Aorta (tissue), 5 donors: ENCODE measurements around the gene CAMSAP1. TPM values are rescaled to one million over a fixed set of nuclear protein-coding genes. Genes with fewer than 3 reads are reported as not detected.

ENCODE experiments used
- ATAC-seq: fragments of 200-7000 bp; cut with Tn5 transposase; one replicate; pipeline ENCODE4 v1.9.1; 2022; ENCODE audit warnings: moderate library complexity; ENCODE audit not compliant: low FRiP score
- DNase-seq, 2 donors: peaks; one replicate each; pipeline ENCODE4 v3.0.0-alpha.2; 2020
- H3K27ac ChIP-seq, 2 donors: one replicate each; pipeline ENCODE4 v1.5.1; 2013; ENCODE audit warnings: low read length in 2 of 2, mild to moderate bottlenecking in 2 of 2, moderate library complexity in 2 of 2, control low read depth in 1 of 2, inconsistent platforms in 1 of 2, low read depth in 1 of 2
- H3K27me3 ChIP-seq, 2 donors: one replicate each; pipeline ENCODE4 v1.6.1; 2013; ENCODE audit warnings: control low read depth in 1 of 2, low read length in 1 of 2, mild to moderate bottlenecking in 1 of 2, moderate library complexity in 1 of 2; ENCODE audit not compliant: insufficient read depth in 2 of 2, control insufficient read depth in 1 of 2
- H3K36me3 ChIP-seq, 2 donors: one replicate each; pipeline ENCODE4 v1.6.1; 2013; ENCODE audit warnings: control low read depth in 1 of 2, low read length in 1 of 2, mild to moderate bottlenecking in 1 of 2; ENCODE audit not compliant: insufficient read depth in 2 of 2, control insufficient read depth in 1 of 2
- H3K4me1 ChIP-seq, 2 donors: one replicate each; pipeline ENCODE4 v1.6.1; 2013; ENCODE audit warnings: low read length in 2 of 2, control low read depth in 1 of 2, mild to moderate bottlenecking in 1 of 2, moderate library complexity in 1 of 2; ENCODE audit not compliant: insufficient read depth in 2 of 2, control insufficient read depth in 1 of 2
- H3K4me3 ChIP-seq, 2 donors: one replicate each; pipeline ENCODE4 v1.5.1; 2013; ENCODE audit warnings: low read length in 2 of 2, control low read depth in 1 of 2, mild to moderate bottlenecking in 1 of 2
- H3K9me3 ChIP-seq: one replicate; pipeline ENCODE4 v1.6.1; 2013; ENCODE audit warnings: mild to moderate bottlenecking, low read length; ENCODE audit not compliant: control insufficient read depth
- WGBS, 2 donors: extraction: QIAGEN DNeasy Blood & Tissue Kit; methylation state at CpG; one replicate each; pipeline ENCODE4 v1.1.7; 2013; 5-methylcytosine and 5-hydroxymethylcytosine counted together
- intact Hi-C, 2 donors: fragments of 100-400 bp; cut with DNase I; formaldehyde crosslinking; loops; one replicate each; pipeline versions ENCODE4 v1.14.2 to v1.15.0; 2022
- polyA plus RNA-seq, 2 donors: library from polyadenylated mRNA; stranded (reverse); fragments of 200-250 nt; gene quantifications; one replicate each; pipeline ENCODE4 v1.2.3, GENCODE V29; 2013
- total RNA-seq, 2 donors: library from RNA; stranded (reverse); fragmentation: NEBNext Ultra II Directional; extraction: Animal tissue kit (Norgen Biotek cat#: 25700); gene quantifications; one replicate each; pipeline ENCODE4 v1.2.1, GENCODE V29; 2021
- donor health status: healthy with polysubstance abuse.
- donor health status: Bipolar disorder and iron deficiency.
- donor health status: DM: no; HTN: no; CAD: no.
- donor health status: DM: no; HTN: no; CAD: no.
- donor health status: DM: yes; HTN: yes; CAD: no.

The CAMSAP1 gene
- total and polyA plus RNA-seq, 4 donors: 2.5 to 28.0 (median 15.8) TPM

DNA sequence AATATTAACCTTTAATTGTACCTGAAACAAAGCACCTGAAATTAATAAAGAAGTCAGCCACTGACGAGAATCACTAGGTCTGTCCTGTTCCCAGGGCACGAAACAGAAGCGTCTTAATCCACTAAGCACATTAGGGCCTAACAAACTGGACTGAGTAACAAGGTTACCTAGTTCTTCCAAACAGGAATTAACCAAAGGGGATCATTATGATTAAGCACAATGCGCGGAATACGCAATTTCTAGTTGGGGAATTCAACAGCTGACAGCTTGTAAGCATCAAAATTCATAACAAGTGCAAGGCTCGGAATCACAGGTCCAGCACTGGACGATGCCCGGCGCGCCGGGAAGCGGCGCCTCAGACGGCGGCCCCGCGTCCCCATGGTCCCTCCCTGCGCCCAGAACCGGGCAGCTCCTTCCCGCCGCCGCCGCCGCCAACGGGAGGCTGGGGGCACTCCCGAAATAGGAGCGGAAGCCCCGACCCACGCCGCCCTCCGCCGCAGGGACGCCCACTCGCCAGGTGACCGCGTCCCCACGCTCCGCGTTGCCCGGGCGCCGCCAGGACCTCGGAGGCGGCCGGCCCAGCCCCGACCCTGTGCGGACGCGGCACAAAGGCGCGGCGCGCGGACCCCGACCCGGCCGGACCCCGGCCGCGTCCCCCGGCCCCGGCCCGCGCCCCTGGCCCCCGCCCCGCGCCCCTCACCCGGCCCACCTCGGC lies 898 bp downstream of the CAMSAP1 start:
- H3K4me1 ChIP-seq: no peaks in the 10 kb centered on the region
- WGBS, 2 donors: 0 to 1% methylated on average over 39 to 70 of the region's 70 CpGs
- H3K9me3 ChIP-seq: no peaks in the 10 kb centered on the region
- peak overlapping the region; percentile 85 to 98 for H3K4me3 ChIP-seq
- peak in 1 of 2 donors; percentile 52 for DNase-seq
- H3K27ac ChIP-seq: peak overlapping the region in 1 of 2 donors; percentile 23
- intact Hi-C loops: loop anchor here in 1 of 2 donors (5.0 to 10.0 kb wide), 3 partner anchors 44 to 338 kb away; partner anchors contain the start of gene QSOX2
- H3K27me3 ChIP-seq: no peaks in the 10 kb centered on the region
- ATAC-seq: no peak
- H3K36me3 ChIP-seq: no peaks in the 10 kb centered on the region

DNA sequence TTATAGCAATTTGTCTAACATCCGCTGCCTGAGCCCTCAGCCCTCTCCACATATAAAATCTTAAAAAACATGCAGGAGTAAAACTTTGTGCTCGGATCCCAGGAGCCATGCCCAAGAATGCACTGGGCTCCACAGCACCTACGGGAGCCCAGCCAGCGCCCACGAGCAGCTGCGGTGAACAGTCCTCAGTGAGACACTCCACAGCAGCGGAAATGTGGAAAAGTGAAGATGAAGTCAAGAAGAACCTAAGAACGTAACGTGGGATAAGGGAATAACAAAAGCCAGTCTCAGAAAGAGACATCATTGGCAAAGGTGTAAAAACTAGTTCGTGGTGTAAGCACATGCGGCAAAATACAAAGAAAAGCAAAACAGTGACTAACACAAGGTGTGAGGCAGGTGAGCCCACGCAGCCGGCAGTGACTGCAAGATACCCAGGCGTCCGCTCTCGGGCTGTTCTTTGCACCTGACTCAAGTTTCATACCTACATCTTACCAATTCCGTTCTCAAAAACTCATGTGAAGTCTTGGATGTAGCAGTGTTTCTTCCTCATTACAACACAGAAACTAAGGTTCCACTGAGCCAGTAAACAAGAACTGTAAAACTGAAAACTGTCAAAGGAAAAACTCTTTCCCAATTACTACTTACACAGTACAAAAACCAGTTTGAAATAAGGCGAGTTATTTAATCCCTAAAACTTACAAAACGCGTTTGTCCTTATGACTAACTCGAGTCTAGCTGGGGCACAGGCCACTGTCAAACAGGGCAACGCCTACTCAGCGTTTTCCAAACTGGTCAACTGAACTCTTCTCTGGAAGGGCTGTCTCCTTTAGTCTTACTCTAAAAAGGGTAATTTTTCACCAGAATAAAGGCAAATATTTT lies 1.7 kb downstream of the CAMSAP1 start:
- 39 to 41% methylated on average over 23 of the region's 23 CpGs for WGBS, 2 donors
- Histone ChIP-seq H3K4me3 (no peak overlapping the region), H3K27ac (no peak overlapping the region), H3K9me3 (no peaks in the 10 kb centered on the region), H3K36me3 (no peaks in the 10 kb centered on the region), H3K27me3 (no peaks in the 10 kb centered on the region), H3K4me1 (no peaks in the 10 kb centered on the region)
- no peak for ATAC-seq
- DNase-seq: peak in 1 of 2 donors; percentile 43
- intact Hi-C loops: loop anchor here in 1 of 2 donors (5.0 to 10.0 kb wide), 3 partner anchors 43 to 339 kb away; partner anchors contain the start of gene QSOX2

DNA sequence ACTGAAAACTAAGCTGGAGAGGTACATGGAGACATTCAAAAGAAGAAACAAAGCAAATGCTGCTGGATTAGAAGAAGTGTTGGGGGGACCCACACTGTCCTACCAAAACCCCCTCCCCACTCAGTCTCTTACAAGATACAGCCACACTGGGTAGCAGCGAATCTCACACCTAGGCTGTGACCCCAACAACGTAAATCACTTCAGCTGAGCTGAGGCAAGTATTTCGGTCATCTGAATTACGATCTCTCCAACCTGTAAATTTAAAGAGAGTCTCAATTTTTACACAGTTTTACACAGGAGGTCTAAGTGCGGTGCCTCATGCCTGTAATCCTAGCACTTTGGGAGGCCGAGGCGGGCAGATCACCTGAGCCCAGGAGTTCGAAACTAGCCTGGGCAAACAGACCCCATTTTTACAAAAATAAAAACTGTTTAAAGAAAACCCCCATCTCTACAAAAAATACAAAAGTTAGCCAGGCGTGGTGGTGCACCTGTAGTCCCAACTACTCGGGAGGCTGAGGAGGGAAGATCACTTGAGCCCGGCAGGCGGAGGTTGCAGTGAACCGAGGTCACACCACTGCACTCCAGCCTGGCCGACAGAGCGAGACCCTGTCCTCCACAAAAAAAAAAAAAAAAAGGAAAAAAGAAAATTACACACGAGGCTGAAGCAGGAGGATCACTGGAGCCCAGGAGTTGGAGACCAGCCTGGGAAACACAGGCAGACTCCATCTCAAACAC lies 3.4 kb downstream of the CAMSAP1 start:
- intact Hi-C loops: loop anchor here in 1 of 2 donors (10.0 kb wide), 1 partner anchor 341 kb away; the partner anchor contains the start of gene QSOX2
- Histone ChIP-seq H3K4me3 (no peak overlapping the region), H3K4me1 (no peaks in the 10 kb centered on the region), H3K36me3 (no peaks in the 10 kb centered on the region), H3K27ac (no peak overlapping the region), H3K27me3 (no peaks in the 10 kb centered on the region), H3K9me3 (no peaks in the 10 kb centered on the region)
- 94 to 97% methylated on average over 16 of the region's 16 CpGs for WGBS, 2 donors
- no peak for DNase-seq
- no peak for ATAC-seq

DNA sequence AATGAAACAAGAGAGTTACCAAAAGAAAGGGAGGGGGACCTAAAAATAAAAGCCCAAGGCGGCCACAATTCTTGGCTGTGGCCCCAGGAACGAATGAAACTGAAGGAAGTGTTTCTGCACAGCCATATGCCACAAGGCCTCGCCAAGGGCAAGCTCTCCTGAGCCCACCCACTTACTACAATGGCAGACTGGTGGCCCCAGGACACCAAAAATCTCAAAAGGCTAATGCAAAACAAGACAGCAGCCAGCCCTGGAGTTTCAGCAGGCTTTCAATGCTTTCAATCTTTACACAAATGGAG lies 4.0 kb downstream of the CAMSAP1 start:
- Histone ChIP-seq H3K36me3 (no peaks in the 10 kb centered on the region), H3K4me1 (no peaks in the 10 kb centered on the region), H3K9me3 (no peaks in the 10 kb centered on the region), H3K27me3 (no peaks in the 10 kb centered on the region), H3K4me3 (no peak overlapping the region), H3K27ac (no peak overlapping the region)
- ATAC-seq (no peak), DNase-seq (no peak)
- intact Hi-C loops: loop anchor here in 1 of 2 donors (10.0 kb wide), 1 partner anchor 341 kb away; the partner anchor contains the start of gene QSOX2
- 36 to 37% methylated on average over 3 of the region's 3 CpGs for WGBS, 2 donors

DNA sequence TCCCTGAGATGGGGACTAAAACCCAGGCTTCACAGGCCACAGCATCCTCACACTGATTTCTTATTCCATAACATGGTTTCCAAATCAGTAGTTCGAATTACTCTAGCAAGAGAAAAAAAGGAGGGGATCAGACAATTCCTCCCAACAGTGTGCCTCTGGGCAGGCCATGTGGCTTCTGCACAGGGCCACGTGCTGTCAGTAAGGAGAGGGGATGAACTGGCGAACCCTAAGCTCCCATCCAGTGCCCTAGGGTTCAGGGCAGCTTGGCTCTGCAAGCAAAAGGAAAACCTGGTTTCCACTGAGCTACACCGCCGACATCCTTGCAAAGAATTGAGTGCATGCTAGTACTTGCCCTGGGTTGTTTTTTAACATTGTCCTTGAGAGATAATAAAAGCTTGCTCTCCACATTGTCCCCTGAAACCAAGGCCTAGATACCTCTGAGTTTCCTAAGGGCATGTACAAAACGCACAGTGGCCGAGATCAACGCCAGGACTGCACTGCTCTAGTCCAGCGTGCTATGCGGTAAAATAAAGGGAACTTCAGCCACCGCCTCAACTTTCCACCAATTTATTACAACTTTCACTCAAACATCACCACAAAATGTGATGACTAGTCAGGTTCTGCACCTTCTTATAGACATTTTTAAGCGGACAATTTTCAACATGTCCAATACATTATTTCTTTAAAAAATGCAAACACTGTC lies 4.5 kb downstream of the CAMSAP1 start:
- Histone ChIP-seq H3K36me3 (no peaks in the 10 kb centered on the region), H3K9me3 (no peaks in the 10 kb centered on the region), H3K4me3 (no peak overlapping the region), H3K4me1 (no peaks in the 10 kb centered on the region), H3K27me3 (no peaks in the 10 kb centered on the region), H3K27ac (no peak overlapping the region)
- 91 to 94% methylated on average over 12 of the region's 12 CpGs for WGBS, 2 donors
- ATAC-seq (no peak), DNase-seq (peak in 1 of 2 donors; percentile 5)
- intact Hi-C loops: loop anchor here in 1 of 2 donors (10.0 kb wide), 1 partner anchor 342 kb away; the partner anchor contains the start of gene QSOX2

DNA sequence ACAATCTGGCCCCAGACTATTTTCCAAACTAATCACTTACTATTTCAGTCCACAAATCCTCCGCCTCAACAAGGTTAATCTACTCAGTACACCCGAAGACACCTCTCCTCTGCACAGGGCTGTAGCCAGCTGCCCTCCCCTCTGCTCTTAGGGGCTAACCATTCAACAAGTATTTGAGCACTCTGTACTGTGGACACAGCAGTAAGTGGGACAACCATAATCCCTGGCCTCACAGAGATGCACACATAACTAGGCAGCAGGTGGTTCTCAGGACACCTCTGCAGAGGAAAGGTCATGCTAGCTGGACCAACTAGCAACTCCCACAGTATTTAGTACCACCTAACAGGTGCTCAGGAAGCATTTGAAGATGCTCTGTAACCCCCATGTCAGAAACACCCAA lies 5.5 kb downstream of the CAMSAP1 start:
- no peaks in the 10 kb centered on the region for H3K27me3 ChIP-seq
- no peaks in the 10 kb centered on the region for H3K36me3 ChIP-seq
- no peak overlapping the region for H3K4me3 ChIP-seq
- ATAC-seq (no peak), DNase-seq (no peak)
- 92 to 96% methylated on average over 2 of the region's 2 CpGs for WGBS, 2 donors
- intact Hi-C loops: loop anchor here in 1 of 2 donors (10.0 kb wide), 1 partner anchor 343 kb away; the partner anchor contains the start of gene QSOX2
- H3K9me3 ChIP-seq: no peaks in the 10 kb centered on the region
- no peak overlapping the region for H3K27ac ChIP-seq
- no peaks in the 10 kb centered on the region for H3K4me1 ChIP-seq

DNA sequence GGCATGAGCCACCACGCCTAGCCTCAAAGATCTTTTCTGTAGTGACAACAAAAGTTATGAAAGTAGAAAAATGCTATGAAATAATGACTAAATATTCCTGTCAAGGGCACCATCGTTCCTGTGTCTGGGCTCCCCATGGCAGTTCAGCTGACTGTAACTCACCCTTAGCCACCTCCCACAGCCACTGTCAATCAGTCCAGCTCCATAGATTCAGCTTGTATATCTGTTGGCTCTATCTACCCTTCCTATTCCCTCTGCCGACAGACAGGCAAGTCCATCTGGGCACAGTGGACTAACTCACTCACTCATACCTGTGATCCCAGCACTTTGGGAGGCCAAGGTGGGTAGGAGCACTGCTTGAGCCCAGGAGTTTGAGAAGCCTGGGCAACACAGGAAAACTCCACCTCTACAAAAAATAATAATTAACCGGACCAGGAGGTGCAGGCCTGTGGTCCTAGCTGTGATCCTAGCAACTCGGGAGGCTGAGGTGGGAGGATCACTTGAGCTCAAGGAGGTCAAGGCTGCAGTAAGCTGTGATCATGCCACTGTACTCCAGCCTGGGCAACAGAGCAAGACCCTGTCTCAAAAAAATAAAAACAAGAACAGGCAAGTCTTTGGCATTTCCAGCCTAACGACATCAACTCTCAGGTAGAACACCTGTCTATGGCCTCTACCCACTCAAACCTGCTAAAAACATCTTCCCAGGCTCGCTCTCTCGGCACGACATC lies 6.2 kb downstream of the CAMSAP1 start:
- Histone ChIP-seq H3K27ac (no peak overlapping the region), H3K4me3 (no peak overlapping the region), H3K4me1 (no peaks in the 10 kb centered on the region), H3K36me3 (no peaks in the 10 kb centered on the region), H3K27me3 (no peaks in the 10 kb centered on the region), H3K9me3 (no peaks in the 10 kb centered on the region)
- intact Hi-C loops: loop anchor here in 1 of 2 donors (10.0 kb wide), 1 partner anchor 344 kb away; the partner anchor contains the start of gene QSOX2
- 95 to 96% methylated on average over 9 of the region's 9 CpGs for WGBS, 2 donors
- ATAC-seq (no peak), DNase-seq (no peak)
